T-helper 2 cell (primary cell): ENCODE results near the gene SNX11.

Source experiments
- DNase-seq, 5 experiments: peaks; one replicate each; pipeline versions ENCODE4 v3.0.0 to v3.0.0-alpha.2; 2012 to 2022

Gene SNX11

GRCh38 chr17:48134912-48135480, 27.4 kb downstream of the SNX11 start:
- DNase-seq: no peak

- DNase-seq: no peak
Measured at GRCh38 chr17:48137656-48138055, 30.1 kb downstream of the SNX11 start.

- no peak for DNase-seq
Measured at GRCh38 chr17:48139944-48140343, 32.4 kb downstream of the SNX11 start.

- no peak for DNase-seq
Measured at GRCh38 chr17:48143629-48144028, 36.1 kb downstream of the SNX11 start.

GRCh38 chr17:48144231-48144630, 36.7 kb downstream of the SNX11 start:
- no peak for DNase-seq

- no peak for DNase-seq
Measured at GRCh38 chr17:48144976-48145798, 37.6 kb downstream of the SNX11 start.

GRCh38 chr17:48148029-48148770, 40.6 kb downstream of the SNX11 start:
- DNase-seq: no peak

- no peak for DNase-seq
Measured at GRCh38 chr17:48148854-48149786, 41.6 kb downstream of the SNX11 start.

- DNase-seq: no peak
Measured at GRCh38 chr17:48149787-48150463, 42.4 kb downstream of the SNX11 start.

GRCh38 chr17:48150597-48151001, 43.0 kb downstream of the SNX11 start:
- no peak for DNase-seq

GRCh38 chr17:48151220-48151619, 43.7 kb downstream of the SNX11 start:
- DNase-seq: no peak

- no peak for DNase-seq
Measured at GRCh38 chr17:48152289-48152688, 44.7 kb downstream of the SNX11 start.

- DNase-seq: no peak
Measured at GRCh38 chr17:48153691-48154358, 46.3 kb downstream of the SNX11 start.

- no peak for DNase-seq
Measured at GRCh38 chr17:48155889-48156611, 48.5 kb downstream of the SNX11 start.

- DNase-seq: no peak
Measured at GRCh38 chr17:48159232-48159631, 51.7 kb downstream of the SNX11 start.

GRCh38 chr17:48160177-48161081, 52.9 kb downstream of the SNX11 start:
- no peak for DNase-seq

GRCh38 chr17:48161127-48161905, 53.8 kb downstream of the SNX11 start:
- no peak for DNase-seq

GRCh38 chr17:48162306-48162934, 54.9 kb downstream of the SNX11 start:
- no peak for DNase-seq
